ENCODE measurements around the gene BBC3.

Gene BBC3

DNA sequence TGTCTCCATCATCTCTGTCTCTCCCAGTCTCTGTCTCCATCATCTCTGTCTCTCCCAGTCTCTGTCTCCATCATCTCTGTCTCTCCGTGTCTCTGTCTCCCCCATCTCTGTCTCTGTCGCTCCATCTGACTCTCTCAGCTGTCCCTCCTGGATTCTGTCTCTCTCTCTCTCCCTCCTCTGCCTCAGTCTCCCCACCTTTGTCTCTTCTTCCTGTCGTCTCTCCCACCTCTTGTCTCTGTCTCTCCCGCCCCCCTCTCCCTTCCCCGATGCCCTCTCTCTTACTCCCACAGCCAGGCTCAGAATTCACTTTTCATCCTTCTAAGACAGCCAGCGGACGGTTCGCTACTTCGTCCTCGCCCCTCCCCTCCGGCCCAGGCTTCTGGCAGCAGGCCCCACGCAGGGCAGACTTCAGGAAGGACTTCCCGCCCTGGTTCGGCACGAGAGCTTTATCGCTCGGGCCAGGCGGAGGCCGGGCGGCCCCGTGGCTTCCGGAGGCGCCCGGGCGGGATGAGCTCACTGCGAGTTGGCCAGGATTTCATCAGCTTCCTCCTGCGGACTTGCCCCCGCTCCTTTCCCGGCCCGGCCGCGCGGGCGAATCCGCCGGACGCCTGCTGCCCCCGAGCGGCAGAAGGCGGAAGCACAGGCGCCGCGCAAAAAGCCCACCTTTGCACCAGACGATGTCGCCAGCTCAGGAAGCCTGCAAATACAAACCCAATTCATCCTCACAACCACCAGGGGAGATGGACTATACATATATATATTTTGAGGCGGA, 13.0 kb upstream of the BBC3 start:
- Histone ChIP-seq H3K4ac (ENCODE audit: low read length) (peak overlapping the region; percentile 84), H3K36me3 (replicated peaks in 1 of 2; ENCODE audit: control insufficient read depth in 2 of 2, insufficient read depth in 2 of 2, low read length in 2 of 2) (peaks cover 0 to 2% of the 10 kb centered on the region in 2 donors), H3K79me1 (ENCODE audit: low read depth, low read length) (peaks cover 5% of the 10 kb centered on the region), H3K4me1 (ENCODE audit: control insufficient read depth in 2 of 2, insufficient read depth in 1 of 2, low read depth in 1 of 2, low read length in 2 of 2) (peaks cover 21 to 28% of the 10 kb centered on the region in 2 donors), H2BK5ac (ENCODE audit: low read length) (peak overlapping the region; percentile 82), H3K4me2 (ENCODE audit: insufficient read depth, low read length, poor library complexity, severe bottlenecking) (peak overlapping the region; percentile 95), H3K4me3 (ENCODE audit: low read length in 2 of 2) (peak overlapping the region; percentile 49 to 61), H3K27ac (replicated peaks; ENCODE audit: low read length) (peak overlapping the region; percentile 82), H2AK5ac (ENCODE audit: low read depth, low read length) (peak overlapping the region; percentile 83), H3K9me3 (replicated peaks in 1 of 2; ENCODE audit: control insufficient read depth in 2 of 2, insufficient read depth in 1 of 2, low read depth in 1 of 2, low read length in 2 of 2) (peaks cover 0 to 6% of the 10 kb centered on the region in 2 donors), H2BK15ac (ENCODE audit: low read length) (peak overlapping the region; percentile 88), H4K8ac (ENCODE audit: low read depth, low read length) (no peak overlapping the region), H3K18ac (ENCODE audit: low read length) (peak overlapping the region; percentile 91), H2AFZ (ENCODE audit: low read length) (peak overlapping the region; percentile 78), H2BK120ac (ENCODE audit: low read depth, low read length) (peak overlapping the region; percentile 12), H3K9ac (ENCODE audit: low read depth, low read length, poor library complexity) (peak overlapping the region; percentile 34), H2BK12ac (ENCODE audit: low read length) (peak overlapping the region; percentile 46), H4K91ac (ENCODE audit: low read depth, low read length, poor library complexity) (no peak overlapping the region), H3K27me3 (ENCODE audit: control insufficient read depth in 3 of 3, insufficient read depth in 3 of 3, low read depth in 1 of 3, low read length in 3 of 3) (peaks cover 0 to 28% (median 4%) of the 10 kb centered on the region in 3 experiments), H3K14ac (ENCODE audit: low read length) (no peak overlapping the region), H3K23ac (ENCODE audit: low read depth, low read length, poor library complexity) (peak overlapping the region; percentile 95)
- peak; percentile 91 for DNase-seq (ENCODE audit: low spot score)
- WGBS, 2 donors (ENCODE audit: extremely low coverage in 2 of 2, insufficient read length in 2 of 2, insufficient replicate concordance in 1 of 2), result no CpG with 5 or more reads among the region's 46 CpGs

DNA sequence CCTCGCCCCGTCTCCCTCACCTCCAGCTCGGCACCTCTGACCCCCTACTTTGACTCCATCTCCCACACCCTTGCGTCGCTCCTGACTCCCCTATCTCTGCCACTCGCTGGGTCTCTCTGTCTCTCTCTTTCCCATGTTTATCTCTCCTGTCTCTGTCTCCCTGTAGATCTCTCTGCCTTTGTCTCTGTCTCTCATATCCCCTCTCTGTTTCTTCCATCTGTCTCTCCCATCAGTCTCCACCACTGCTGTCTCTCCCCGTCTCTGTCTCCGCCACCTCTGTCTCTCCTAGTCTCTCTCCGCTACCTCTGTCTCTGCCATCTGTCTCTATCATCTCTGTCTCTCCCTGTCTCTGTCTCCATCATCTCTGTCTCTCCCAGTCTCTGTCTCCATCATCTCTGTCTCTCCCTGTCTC, 12.4 kb upstream of the BBC3 start:
- peak overlapping the region; percentile 12 for H2BK120ac ChIP-seq (ENCODE audit: low read depth, low read length)
- H3K4me3 ChIP-seq (ENCODE audit: low read length in 2 of 2), result peak overlapping the region; percentile 49 to 61
- peak overlapping the region; percentile 88 for H2BK15ac ChIP-seq (ENCODE audit: low read length)
- no peak overlapping the region for H3K9ac ChIP-seq (ENCODE audit: low read depth, low read length, poor library complexity)
- H3K36me3 ChIP-seq (replicated peaks in 1 of 2; ENCODE audit: control insufficient read depth in 2 of 2, insufficient read depth in 2 of 2, low read length in 2 of 2), result peaks cover 0 to 2% of the 10 kb centered on the region in 2 donors
- H2AFZ ChIP-seq (ENCODE audit: low read length), result peak overlapping the region; percentile 78
- H3K27ac ChIP-seq (replicated peaks; ENCODE audit: low read length), result no peak overlapping the region
- WGBS, 2 donors (ENCODE audit: extremely low coverage in 2 of 2, insufficient read length in 2 of 2, insufficient replicate concordance in 1 of 2), result no CpG with 5 or more reads among the region's 9 CpGs
- peaks cover 5% of the 10 kb centered on the region for H3K79me1 ChIP-seq (ENCODE audit: low read depth, low read length)
- no peak overlapping the region for H2AK5ac ChIP-seq (ENCODE audit: low read depth, low read length)
- H3K4me1 ChIP-seq (ENCODE audit: control insufficient read depth in 2 of 2, insufficient read depth in 1 of 2, low read depth in 1 of 2, low read length in 2 of 2), result peaks cover 24 to 31% of the 10 kb centered on the region in 2 donors
- no peak overlapping the region for H3K14ac ChIP-seq (ENCODE audit: low read length)
- no peak for DNase-seq (ENCODE audit: low spot score)
- peaks cover 0 to 6% of the 10 kb centered on the region in 2 donors for H3K9me3 ChIP-seq (replicated peaks in 1 of 2; ENCODE audit: control insufficient read depth in 2 of 2, insufficient read depth in 1 of 2, low read depth in 1 of 2, low read length in 2 of 2)
- no peak overlapping the region for H4K91ac ChIP-seq (ENCODE audit: low read depth, low read length, poor library complexity)
- peak overlapping the region; percentile 91 for H3K18ac ChIP-seq (ENCODE audit: low read length)
- H3K23ac ChIP-seq (ENCODE audit: low read depth, low read length, poor library complexity), result no peak overlapping the region
- H3K27me3 ChIP-seq (ENCODE audit: control insufficient read depth in 3 of 3, insufficient read depth in 3 of 3, low read depth in 1 of 3, low read length in 3 of 3), result peaks cover 0 to 30% (median 4%) of the 10 kb centered on the region in 3 experiments
- no peak overlapping the region for H4K8ac ChIP-seq (ENCODE audit: low read depth, low read length)
- no peak overlapping the region for H3K4ac ChIP-seq (ENCODE audit: low read length)
- peak overlapping the region; percentile 60 for H3K4me2 ChIP-seq (ENCODE audit: insufficient read depth, low read length, poor library complexity, severe bottlenecking)
- H2BK5ac ChIP-seq (ENCODE audit: low read length), result no peak overlapping the region
- H2BK12ac ChIP-seq (ENCODE audit: low read length), result no peak overlapping the region

DNA sequence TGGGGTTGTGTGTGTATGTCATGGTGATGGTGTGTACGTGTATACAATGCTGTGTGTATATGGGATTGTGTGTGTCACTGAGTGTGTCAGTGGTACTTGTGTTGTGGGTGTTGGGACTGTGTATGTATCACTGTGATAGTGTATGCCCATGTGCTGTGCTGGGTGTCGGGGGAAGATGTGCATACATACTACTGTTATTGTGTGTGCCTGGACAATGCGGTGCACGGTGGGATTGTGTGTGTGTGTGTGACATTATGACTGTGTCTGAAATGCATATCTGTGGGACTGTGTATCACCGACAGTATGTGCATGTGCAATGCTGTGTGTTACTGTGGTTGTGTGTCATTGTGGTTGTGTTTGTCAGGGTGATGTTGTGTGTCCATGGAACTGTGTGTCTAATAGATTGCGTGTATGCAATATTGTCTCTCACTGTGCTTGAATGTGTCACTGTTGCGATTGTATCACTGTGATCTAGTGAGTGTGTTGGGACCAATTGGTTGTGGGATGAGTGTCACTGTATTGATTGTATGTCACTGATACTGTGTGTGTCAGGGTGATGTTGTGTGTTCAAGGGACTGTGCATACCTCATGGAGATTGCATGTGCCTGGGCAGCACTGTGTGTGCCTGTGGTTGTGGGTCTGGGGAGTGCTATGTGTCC, 11.0 kb upstream of the BBC3 start:
- Histone ChIP-seq H3K4me3 (ENCODE audit: low read length in 2 of 2) (peak overlapping the region in 1 of 2 donors; percentile 58), H3K9me3 (replicated peaks in 1 of 2; ENCODE audit: control insufficient read depth in 2 of 2, insufficient read depth in 1 of 2, low read depth in 1 of 2, low read length in 2 of 2) (peaks cover 0 to 6% of the 10 kb centered on the region in 2 donors), H3K4me1 (ENCODE audit: control insufficient read depth in 2 of 2, insufficient read depth in 1 of 2, low read depth in 1 of 2, low read length in 2 of 2) (peaks cover 24 to 31% of the 10 kb centered on the region in 2 donors), H2BK15ac (ENCODE audit: low read length) (no peak overlapping the region), H2AK5ac (ENCODE audit: low read depth, low read length) (no peak overlapping the region), H3K79me1 (ENCODE audit: low read depth, low read length) (peaks cover 5% of the 10 kb centered on the region), H2BK12ac (ENCODE audit: low read length) (no peak overlapping the region), H3K18ac (ENCODE audit: low read length) (no peak overlapping the region), H3K9ac (ENCODE audit: low read depth, low read length, poor library complexity) (no peak overlapping the region), H2BK5ac (ENCODE audit: low read length) (no peak overlapping the region), H3K27ac (replicated peaks; ENCODE audit: low read length) (no peak overlapping the region), H3K23ac (ENCODE audit: low read depth, low read length, poor library complexity) (no peak overlapping the region), H4K91ac (ENCODE audit: low read depth, low read length, poor library complexity) (no peak overlapping the region), H3K36me3 (replicated peaks in 1 of 2; ENCODE audit: control insufficient read depth in 2 of 2, insufficient read depth in 2 of 2, low read length in 2 of 2) (peaks cover 0 to 2% of the 10 kb centered on the region in 2 donors), H3K4me2 (ENCODE audit: insufficient read depth, low read length, poor library complexity, severe bottlenecking) (no peak overlapping the region), H3K4ac (ENCODE audit: low read length) (no peak overlapping the region), H2BK120ac (ENCODE audit: low read depth, low read length) (no peak overlapping the region), H3K27me3 (ENCODE audit: control insufficient read depth in 3 of 3, insufficient read depth in 3 of 3, low read depth in 1 of 3, low read length in 3 of 3) (peaks cover 0 to 30% (median 4%) of the 10 kb centered on the region in 3 experiments), H2AFZ (ENCODE audit: low read length) (no peak overlapping the region), H4K8ac (ENCODE audit: low read depth, low read length) (no peak overlapping the region), H3K14ac (ENCODE audit: low read length) (no peak overlapping the region)
- no peak for DNase-seq (ENCODE audit: low spot score)
- no CpG with 5 or more reads among the region's 7 CpGs for WGBS, 2 donors (ENCODE audit: extremely low coverage in 2 of 2, insufficient read length in 2 of 2, insufficient replicate concordance in 1 of 2)

Measured in neuronal stem cell (in vitro differentiated cells).